AG04449 (cell line): ENCODE data around the gene TOM1L2.

Experiments used
- CTCF ChIA-PET: fragments of 350-600 bp; formaldehyde crosslinking; extraction: SDS; loops from one replicate; lab custom pipeline; 2021; ENCODE audit warnings: antibody characterized with exemption; lab: Yijun Ruan, JAX
- POLR2A ChIA-PET: fragments of 400-600, 350-600 bp; formaldehyde crosslinking; extraction: SDS; loops from one replicate; lab custom pipeline; 2020; ENCODE audit warnings: antibody characterized with exemption, inconsistent platforms; lab: Yijun Ruan, JAX
- DNase-seq: peaks from one replicate; pipeline ENCODE4 v3.0.0-alpha.2; 2010; ENCODE audit warnings: low read depth, low spot score
- H3K4me3 ChIP-seq: 2 replicates; pipeline ENCODE4 v1.5.1; 2011; ENCODE audit warnings: low read depth, mild to moderate bottlenecking, control low read depth, low read length
- TF ChIP-seq, protein P1 (sequence below): IDR thresholded peaks from one replicate; pipeline ENCODE4 v1.5.1; 2011; ENCODE audit warnings: mild to moderate bottlenecking, moderate library complexity, low read length, control low read depth, inconsistent platforms; ENCODE audit not compliant: insufficient read depth; ENCODE audit errors: missing control alignments

Gene TOM1L2

DNA sequence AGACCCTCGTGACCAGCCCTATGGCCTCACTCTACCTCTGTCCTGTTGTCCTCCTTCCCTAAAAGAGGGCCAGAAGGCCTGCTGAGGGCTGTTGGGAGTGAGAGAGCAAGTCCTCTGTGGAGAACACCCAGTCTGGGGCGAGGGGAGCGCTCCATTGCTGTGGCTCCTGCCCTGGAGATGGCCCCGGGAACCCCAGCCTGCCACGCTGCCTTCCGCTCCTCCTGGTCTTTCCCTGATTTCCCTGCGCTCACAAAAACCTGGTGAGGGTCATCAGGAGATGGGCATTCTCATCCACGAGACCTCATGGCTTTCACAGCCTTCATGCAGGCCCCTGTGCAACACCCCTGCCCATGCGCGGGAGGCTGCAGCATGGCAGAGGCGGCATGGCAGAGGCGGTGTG lies 21.7 kb upstream of the TOM1L2 start:
- no peak for DNase-seq
- ChIA-PET CTCF (interaction anchor here (0.9 to 6.5 kb wide), 11 partner anchors 9 to 126 kb away, joined by 3 to 42 read pairs (median 5); partner anchors contain the start of genes DRC3 and TOM1L2), POLR2A (no interaction called here)
- H3K4me3 ChIP-seq = no peak overlapping the region
- TF ChIP-seq, protein P1, sequence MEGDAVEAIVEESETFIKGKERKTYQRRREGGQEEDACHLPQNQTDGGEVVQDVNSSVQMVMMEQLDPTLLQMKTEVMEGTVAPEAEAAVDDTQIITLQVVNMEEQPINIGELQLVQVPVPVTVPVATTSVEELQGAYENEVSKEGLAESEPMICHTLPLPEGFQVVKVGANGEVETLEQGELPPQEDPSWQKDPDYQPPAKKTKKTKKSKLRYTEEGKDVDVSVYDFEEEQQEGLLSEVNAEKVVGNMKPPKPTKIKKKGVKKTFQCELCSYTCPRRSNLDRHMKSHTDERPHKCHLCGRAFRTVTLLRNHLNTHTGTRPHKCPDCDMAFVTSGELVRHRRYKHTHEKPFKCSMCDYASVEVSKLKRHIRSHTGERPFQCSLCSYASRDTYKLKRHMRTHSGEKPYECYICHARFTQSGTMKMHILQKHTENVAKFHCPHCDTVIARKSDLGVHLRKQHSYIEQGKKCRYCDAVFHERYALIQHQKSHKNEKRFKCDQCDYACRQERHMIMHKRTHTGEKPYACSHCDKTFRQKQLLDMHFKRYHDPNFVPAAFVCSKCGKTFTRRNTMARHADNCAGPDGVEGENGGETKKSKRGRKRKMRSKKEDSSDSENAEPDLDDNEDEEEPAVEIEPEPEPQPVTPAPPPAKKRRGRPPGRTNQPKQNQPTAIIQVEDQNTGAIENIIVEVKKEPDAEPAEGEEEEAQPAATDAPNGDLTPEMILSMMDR = no peak

GRCh38 chr17:17993366-17993765 lies 21.2 kb upstream of the TOM1L2 start:
- POLR2A ChIA-PET = no interaction called here
- no peak overlapping the region for H3K4me3 ChIP-seq
- CTCF ChIA-PET = interaction anchor here (0.9 to 6.5 kb wide), 9 partner anchors 9 to 102 kb away, joined by 3 to 42 read pairs (median 5); partner anchors contain the start of genes DRC3 and TOM1L2
- DNase-seq = no peak
- TF ChIP-seq, protein P1 = no peak

DNA sequence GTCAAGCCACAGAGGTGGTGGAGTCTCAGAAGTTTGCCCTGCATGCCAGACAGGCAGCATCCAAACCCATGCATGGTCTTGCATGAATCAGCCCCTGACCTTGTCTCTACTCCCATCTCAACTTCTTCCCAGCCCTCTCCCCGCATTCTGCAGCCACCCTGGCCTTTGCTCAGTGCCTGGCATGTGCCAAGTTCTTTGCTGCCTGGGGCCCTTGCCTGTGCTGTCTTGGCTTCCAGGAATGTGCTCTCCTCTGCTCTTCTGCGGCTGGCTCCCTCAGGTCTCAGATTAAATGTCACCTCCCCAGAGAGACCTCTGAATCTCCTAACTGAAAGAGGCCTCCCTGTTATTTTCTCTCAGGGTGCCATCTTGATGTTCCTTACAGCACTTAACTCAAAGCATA lies 18.1 kb upstream of the TOM1L2 start:
- ChIA-PET CTCF (interaction anchor here (6.5 kb wide), 1 partner anchor 43 kb away, joined by 42 read pairs; no protein-coding TSS in a partner anchor), POLR2A (no interaction called here)
- no peak for DNase-seq
- TF ChIP-seq, protein P1 = no peak
- no peak overlapping the region for H3K4me3 ChIP-seq

DNA sequence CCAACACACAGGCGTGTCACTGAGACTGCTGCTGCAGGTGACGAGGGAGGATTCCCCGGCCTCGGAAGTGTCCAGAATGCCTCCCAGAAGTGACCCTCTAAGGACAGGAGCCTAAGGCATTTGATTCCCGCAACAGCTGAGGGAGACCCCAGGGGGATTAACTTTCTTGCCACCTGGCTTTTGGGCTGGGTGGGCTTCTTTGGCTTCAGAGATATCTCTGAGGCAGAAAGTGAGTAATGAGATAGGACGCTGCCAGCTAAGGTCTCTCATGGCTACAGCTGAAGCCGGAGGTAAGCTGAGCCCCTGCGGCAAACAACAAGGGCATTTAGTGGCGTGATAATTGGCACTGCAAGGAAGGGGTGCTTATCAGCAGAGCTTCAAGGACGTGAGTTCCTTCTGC lies 17.4 kb upstream of the TOM1L2 start:
- TF ChIP-seq, protein P1 = no peak
- H3K4me3 ChIP-seq = no peak overlapping the region
- CTCF ChIA-PET = interaction anchor here (0.9 kb wide), 1 partner anchor 16 kb away, joined by 3 read pairs; no protein-coding TSS in a partner anchor
- POLR2A ChIA-PET = no interaction called here
- no peak for DNase-seq

DNA sequence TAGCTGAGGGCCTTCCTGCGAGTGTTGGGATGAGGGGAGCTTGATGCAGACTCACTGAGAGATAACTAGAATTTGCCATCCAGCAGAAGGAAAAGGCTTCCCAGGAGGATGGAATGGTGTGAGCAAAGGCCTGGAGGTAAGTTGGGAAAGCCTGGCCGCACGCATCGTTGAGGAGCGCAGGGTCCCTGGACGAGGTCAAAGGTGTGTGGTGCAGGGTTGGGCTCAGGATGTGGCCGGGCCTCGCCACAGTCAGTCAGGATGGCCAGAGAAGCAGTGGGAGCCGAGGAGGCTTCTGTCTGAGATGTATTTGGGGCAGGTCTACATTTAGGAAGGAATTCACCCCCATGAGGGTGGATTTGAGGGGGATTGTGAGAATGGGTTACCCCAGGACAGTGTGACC lies 16.9 kb upstream of the TOM1L2 start:
- no peak for DNase-seq
- CTCF ChIA-PET = interaction anchor here (0.7 to 1.2 kb wide), 3 partner anchors 13 to 98 kb away, joined by 3 read pairs; no protein-coding TSS in a partner anchor
- POLR2A ChIA-PET = no interaction called here
- no peak overlapping the region for H3K4me3 ChIP-seq
- TF ChIP-seq, protein P1 = no peak

DNA sequence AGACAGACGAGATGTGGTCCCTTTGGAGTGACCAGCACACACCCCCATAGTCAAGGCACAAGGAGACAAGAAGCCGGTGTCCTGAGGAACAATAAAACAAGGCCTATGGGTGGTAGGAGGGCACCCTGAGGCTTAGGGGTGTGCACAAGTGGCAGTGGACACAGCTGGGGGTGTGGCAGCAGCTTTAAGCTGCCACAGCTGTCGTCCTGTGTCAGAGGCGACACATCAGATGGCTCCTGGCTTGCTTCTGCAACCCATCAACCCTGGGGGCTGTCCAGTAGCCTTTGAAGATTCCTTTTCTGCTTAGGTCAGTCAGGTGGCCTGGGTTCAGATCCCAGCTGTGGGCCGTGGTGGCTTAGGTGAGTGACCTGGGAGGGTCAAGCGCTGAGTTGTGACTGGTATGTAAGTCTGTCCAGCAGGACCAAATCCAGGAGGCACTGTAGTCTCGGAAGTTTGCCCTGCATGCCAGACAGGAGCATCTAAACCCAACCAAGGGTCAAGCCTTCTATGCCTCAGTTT lies 16.3 kb upstream of the TOM1L2 start:
- TF ChIP-seq, protein P1 = no peak
- CTCF ChIA-PET = interaction anchor here (0.7 to 1.2 kb wide), 3 partner anchors 14 to 97 kb away, joined by 3 to 5 read pairs (median 3); partner anchors contain the start of genes DRC3 and TOM1L2
- DNase-seq = no peak
- H3K4me3 ChIP-seq = no peak overlapping the region
- POLR2A ChIA-PET = no interaction called here
